ENCODE measurements around the gene DSCAML1.

- TF ChIP-seq CTCF (IDR thresholded peaks at IDR 0.05) (no peak), POLR2A (IDR thresholded peaks at IDR 0.05) (no peak)
Observed at GRCh38 chr11:117839936-117840813, 43.2 kb upstream of the DSCAML1 start.
